ENCODE results near the gene OR10D3.
"Not testable (repeated sequence)": the region's sequence is repeated elsewhere in the genome, so short reads cannot be mapped to it uniquely, and the experiment has no call there.

The OR10D3 gene

GRCh38 chr11:124219126-124219525 is 36.0 kb downstream of the OR10D3 start:
- Histone ChIP-seq H3K9me3 (no peaks in the 10 kb centered on the region), H3K4me1 (ENCODE audit: control insufficient read depth in 1 of 2, insufficient read depth in 1 of 2, low read depth in 1 of 2, low read length in 1 of 2) (no peaks in the 10 kb centered on the region), H3K27ac (no peak overlapping the region), H3K4me3 (ENCODE audit: low read depth in 1 of 2, low read length in 1 of 2) (no peak overlapping the region), H3K36me3 (no peaks in the 10 kb centered on the region), H3K27me3 (no peaks in the 10 kb centered on the region)
- TF ChIP-seq CTCF (IDR thresholded peaks at IDR 0.05) = no peak

- Histone ChIP-seq H3K4me1 (ENCODE audit: control insufficient read depth in 1 of 2, insufficient read depth in 1 of 2, low read depth in 1 of 2, low read length in 1 of 2) (peaks cover 0 to 9% of the 10 kb centered on the region in 2 experiments), H3K9me3 (no peaks in the 10 kb centered on the region), H3K27me3 (no peaks in the 10 kb centered on the region), H3K36me3 (no peaks in the 10 kb centered on the region), H3K4me3 (ENCODE audit: low read depth in 1 of 2, low read length in 1 of 2) (no peak overlapping the region), H3K27ac (no peak overlapping the region)
- TF ChIP-seq CTCF (IDR thresholded peaks at IDR 0.05) = no peak
Measured at GRCh38 chr11:124222407-124222806, 39.3 kb downstream of the OR10D3 start.

- H3K9me3 ChIP-seq; H3K4me1 ChIP-seq (ENCODE audit: control insufficient read depth in 1 of 2, insufficient read depth in 1 of 2, low read depth in 1 of 2, low read length in 1 of 2); H3K36me3 ChIP-seq; H3K27me3 ChIP-seq; H3K4me3 ChIP-seq (ENCODE audit: low read depth in 1 of 2, low read length in 1 of 2): not testable (repeated sequence)
- peak overlapping the region; percentile 64 for H3K27ac ChIP-seq
Measured at GRCh38 chr11:124224618-124225423, 41.7 kb downstream of the OR10D3 start.

- no peaks in the 10 kb centered on the region for H3K27me3 ChIP-seq
- no peaks in the 10 kb centered on the region for H3K36me3 ChIP-seq
- no peak overlapping the region for H3K4me3 ChIP-seq (ENCODE audit: low read depth in 1 of 2, low read length in 1 of 2)
- no peak for TF ChIP-seq CTCF (IDR thresholded peaks at IDR 0.05)
- H3K27ac ChIP-seq = no peak overlapping the region
- H3K9me3 ChIP-seq = no peaks in the 10 kb centered on the region
- peaks cover 0 to 9% of the 10 kb centered on the region in 2 experiments for H3K4me1 ChIP-seq (ENCODE audit: control insufficient read depth in 1 of 2, insufficient read depth in 1 of 2, low read depth in 1 of 2, low read length in 1 of 2)
Measured at GRCh38 chr11:124225471-124225870, 42.3 kb downstream of the OR10D3 start.

- TF ChIP-seq CTCF (IDR thresholded peaks at IDR 0.05) = no peak
- Histone ChIP-seq H3K9me3 (no peaks in the 10 kb centered on the region), H3K27me3 (no peaks in the 10 kb centered on the region), H3K4me3 (ENCODE audit: low read depth in 1 of 2, low read length in 1 of 2) (no peak overlapping the region), H3K27ac (no peak overlapping the region), H3K36me3 (no peaks in the 10 kb centered on the region), H3K4me1 (ENCODE audit: control insufficient read depth in 1 of 2, insufficient read depth in 1 of 2, low read depth in 1 of 2, low read length in 1 of 2) (no peaks in the 10 kb centered on the region)
Measured at GRCh38 chr11:124233376-124233775, 50.2 kb downstream of the OR10D3 start.

All from neutrophil (primary cell).